Stimulated activated CD8-positive, alpha-beta memory T cell treated with anti-CD3 and anti-CD28 coated beads, Interleukin-7, amount 100 ng/mL, for 48 hours (primary cell): ENCODE data around the gene TRIM46.
A peak's percentile ranks its signal among the peaks of the same experiment; 100 is the strongest.
"Not testable (repeated sequence)": the region's sequence is repeated elsewhere in the genome, so short reads cannot be mapped to it uniquely, and the experiment has no call there.

ENCODE experiments used
- DNase-seq, 2 donors: peaks; one replicate each; pipeline ENCODE4 v3.0.0-alpha.2; 2020; ENCODE audit warnings: low read depth in 1 of 2; ENCODE audit errors: extremely low read depth in 1 of 2

The TRIM46 gene

DNA sequence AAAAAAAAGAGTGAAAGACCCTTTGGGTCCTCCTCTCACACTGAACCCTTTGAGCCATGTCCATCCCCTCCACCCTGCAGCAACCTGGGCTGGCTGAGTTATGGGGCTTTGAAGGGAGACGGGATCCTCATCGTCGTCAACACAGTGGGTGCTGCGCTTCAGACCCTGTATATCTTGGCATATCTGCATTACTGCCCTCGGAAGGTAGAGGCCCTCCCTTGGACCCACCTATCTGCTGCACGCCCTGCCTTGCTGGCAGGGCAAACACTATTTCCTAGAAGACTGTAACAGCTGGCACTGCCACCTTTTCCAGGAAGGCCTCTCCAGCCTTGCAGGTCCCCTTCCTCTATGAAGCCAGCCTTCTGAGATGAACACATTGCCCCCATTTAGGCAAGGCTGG is 36.9 kb upstream of the TRIM46 start:
- DNase-seq, result no peak

GRCh38 chr1:155137154-155137949 is 36.3 kb upstream of the TRIM46 start:
- DNase-seq, result no peak

GRCh38 chr1:155139895-155140629 is 33.6 kb upstream of the TRIM46 start, which contains the start of gene DPM3:
DPM3 (minus strand) TSS chr1:155140531; CDS start chr1:155140240, 291 bp downstream.
- peak; percentile 75 to 88 for DNase-seq

- no peak for DNase-seq
Observed at GRCh38 chr1:155140630-155140953, 33.1 kb upstream of the TRIM46 start.

DNA sequence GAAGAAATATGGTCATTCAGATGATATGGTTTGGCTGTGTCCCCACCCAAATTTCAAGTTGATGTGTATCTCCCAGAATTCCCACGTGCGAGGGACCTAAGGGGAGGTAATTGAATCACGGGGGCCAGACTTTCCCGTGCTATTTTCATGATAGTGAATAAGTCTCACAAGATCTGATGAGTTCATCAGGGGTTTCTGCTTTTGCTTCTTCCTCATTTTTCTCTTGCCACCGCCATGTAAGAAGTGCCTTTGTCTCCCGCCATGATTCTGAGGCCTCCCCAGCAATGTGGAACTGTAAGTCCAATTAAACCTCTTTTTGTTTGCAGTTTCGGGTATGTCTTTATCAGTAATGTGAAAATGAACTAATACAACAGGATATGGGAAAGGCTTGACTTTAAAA is 31.9 kb upstream of the TRIM46 start:
- no peak for DNase-seq

DNA sequence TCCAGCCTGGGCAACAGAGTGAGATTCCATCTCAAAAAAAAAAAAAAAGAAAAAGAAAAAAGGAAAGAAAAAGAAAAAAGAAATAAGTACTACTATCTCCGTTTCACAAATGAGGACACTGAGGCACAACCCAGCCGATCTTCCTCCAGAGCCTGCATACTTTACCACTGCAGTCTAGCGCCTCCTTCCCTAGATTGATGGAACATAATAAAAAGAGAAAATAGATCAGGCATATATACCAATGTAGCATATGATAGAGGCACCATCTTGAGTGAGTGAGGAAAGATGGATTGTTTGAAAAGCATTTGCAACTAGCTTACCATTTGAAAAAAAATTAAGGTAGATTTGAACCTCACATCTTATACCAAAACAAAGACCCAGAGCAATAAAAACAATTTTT is 28.2 kb upstream of the TRIM46 start:
- no peak for DNase-seq

- not testable (repeated sequence) for DNase-seq
Observed at GRCh38 chr1:155155996-155156643, 17.5 kb upstream of the TRIM46 start.

DNA sequence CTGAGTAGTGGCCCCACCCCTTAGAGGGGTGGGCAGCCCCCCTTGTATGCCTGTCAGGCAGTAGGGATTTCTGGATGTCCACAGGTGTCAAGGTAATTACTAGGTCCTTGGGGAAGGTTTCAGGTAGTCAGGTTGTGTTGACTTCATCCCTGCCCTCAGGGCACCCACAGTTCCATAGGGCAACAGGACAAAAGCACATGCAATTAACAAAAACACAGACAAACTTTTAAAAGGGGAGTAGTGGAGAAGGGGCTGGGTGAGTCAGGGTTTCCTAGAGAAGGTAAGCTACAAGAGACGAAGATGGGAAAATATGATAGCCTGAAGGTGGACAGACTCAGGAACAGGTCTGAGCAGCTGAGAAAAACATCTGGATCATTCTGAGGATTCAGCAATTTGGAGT is 14.7 kb upstream of the TRIM46 start:
- no peak for DNase-seq

- no peak for DNase-seq
Observed at GRCh38 chr1:155160128-155160527, 13.5 kb upstream of the TRIM46 start.

GRCh38 chr1:155162631-155163030 is 11.0 kb upstream of the TRIM46 start:
- DNase-seq, result not testable (repeated sequence)

- not testable (repeated sequence) for DNase-seq
Observed at GRCh38 chr1:155163785-155164184, 9.9 kb upstream of the TRIM46 start.

DNA sequence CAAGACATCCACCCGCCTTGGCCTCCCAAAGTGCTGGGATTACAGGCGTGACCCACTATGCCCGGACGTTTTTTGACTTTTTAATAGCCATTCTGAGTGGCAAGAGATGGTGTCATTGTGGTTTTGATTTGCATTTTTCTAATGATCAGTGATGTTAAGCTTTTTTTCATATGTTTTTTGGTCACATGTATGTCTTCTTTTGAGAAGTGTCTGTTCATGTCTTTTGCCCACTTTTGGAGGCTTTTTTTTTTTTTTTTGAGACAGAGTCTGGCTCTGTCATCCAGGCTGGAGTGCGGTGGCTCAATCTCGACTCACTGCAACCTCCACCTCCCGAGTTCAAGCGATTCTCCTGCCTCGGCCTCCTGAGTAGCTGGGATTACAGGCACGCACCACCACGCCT is 9.0 kb upstream of the TRIM46 start:
- not testable (repeated sequence) for DNase-seq

GRCh38 chr1:155166051-155166470 is 7.6 kb upstream of the TRIM46 start:
- no peak for DNase-seq

- DNase-seq, result no peak
Observed at GRCh38 chr1:155166471-155167165, 7.0 kb upstream of the TRIM46 start.

- DNase-seq, result peak; percentile 59 to 74
Observed at GRCh38 chr1:155167166-155168104, 6.2 kb upstream of the TRIM46 start.

DNA sequence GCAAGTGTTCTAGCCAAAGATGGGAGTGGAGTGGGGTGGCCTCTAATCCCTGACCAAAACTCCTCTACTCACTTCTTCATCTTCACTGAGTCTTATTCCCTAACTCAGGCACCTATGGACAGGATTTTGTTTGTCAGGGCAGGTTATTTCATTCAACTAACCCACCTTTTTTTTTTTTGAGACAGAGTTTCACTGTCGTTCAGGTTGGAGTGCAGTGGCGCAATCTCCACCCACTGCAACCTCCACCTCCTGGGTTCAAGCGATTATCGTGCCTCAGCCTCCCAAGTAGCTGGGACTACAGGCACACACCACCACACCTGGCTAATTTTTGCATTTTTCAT is 5.6 kb upstream of the TRIM46 start:
- not testable (repeated sequence) for DNase-seq

- no peak for DNase-seq
Observed at GRCh38 chr1:155168456-155169210, 5.0 kb upstream of the TRIM46 start.

GRCh38 chr1:155169541-155169940 is 4.1 kb upstream of the TRIM46 start:
- no peak for DNase-seq

DNA sequence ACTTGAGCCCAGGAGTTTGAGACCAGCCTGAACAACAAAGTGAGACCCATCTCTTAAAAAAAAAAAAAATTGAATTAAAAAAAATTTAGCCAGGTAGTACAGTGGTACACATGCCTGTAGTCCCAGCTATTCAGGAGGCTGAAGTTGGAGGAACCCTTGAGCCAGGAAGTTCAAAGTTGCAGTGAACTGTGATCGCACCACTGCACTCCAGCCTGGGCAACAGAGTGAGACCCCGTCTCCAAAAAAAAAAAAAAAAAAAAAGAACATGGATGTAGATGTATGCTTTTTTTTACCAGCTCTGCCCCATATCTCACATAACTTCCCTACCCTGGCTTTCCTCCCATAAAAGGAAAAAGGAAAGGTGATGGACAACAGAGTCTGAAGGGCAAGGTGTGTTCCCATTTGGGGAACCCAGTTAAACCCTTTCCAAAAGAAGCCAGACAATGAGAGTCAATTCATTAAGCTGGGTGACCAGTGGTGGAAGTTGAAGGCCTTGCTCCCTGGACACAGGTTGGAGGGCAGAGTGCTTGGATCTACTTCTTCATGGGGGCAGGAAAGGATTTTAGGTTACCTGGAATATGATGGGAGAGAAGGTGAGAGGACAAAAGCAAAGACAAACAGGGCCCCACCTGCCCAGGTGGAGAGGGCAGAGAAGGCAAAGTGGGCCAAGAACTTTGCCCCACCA is 3.4 kb upstream of the TRIM46 start:
- DNase-seq, result no peak
